ENCODE data around the gene SASS6. TPM values are rescaled to one million over a fixed set of nuclear protein-coding genes. Genes with fewer than 3 reads are reported as not detected.

The SASS6 gene
- polyA plus RNA-seq, 1 donor from 2014 or later = 6.4 TPM

GRCh38 chr1:100164216-100164615 is 31.5 kb upstream of the SASS6 start:
- H3F3A ChIP-seq (ENCODE audit: insufficient read depth, low read length, poor library complexity, severe bottlenecking) = no peaks in the 10 kb centered on the region
- no peak overlapping the region for H3K27ac ChIP-seq (ENCODE audit: low read length)
- no peak overlapping the region for H3K9ac ChIP-seq (ENCODE audit: low read length)
- H3K36me3 ChIP-seq (ENCODE audit: insufficient read depth, low read length) = no peaks in the 10 kb centered on the region
- no peaks in the 10 kb centered on the region for H3K79me2 ChIP-seq (replicated peaks; ENCODE audit: insufficient read depth, low read length)
- H2AFZ ChIP-seq (ENCODE audit: low read depth, low read length) = no peak overlapping the region
- no peak overlapping the region for H3K4me3 ChIP-seq (ENCODE audit: low read length)
- TF ChIP-seq EZH2 (IDR thresholded peaks at IDR 0.05; ENCODE audit: borderline replicate concordance, insufficient read depth, low read length, poor library complexity, severe bottlenecking) (no peak), POLR2AphosphoS5 (IDR thresholded peaks at IDR 0.05) (no peak), REST (IDR thresholded peaks at IDR 0.05; ENCODE audit: borderline replicate concordance) (no peak), MXI1 (conservative IDR thresholded peaks at IDR 0.05; ENCODE audit: poor library complexity, severe bottlenecking) (no peak), SMC3 (conservative IDR thresholded peaks at IDR 0.05; ENCODE audit: poor library complexity) (no peak), CTCF (IDR thresholded peaks at IDR 0.05; ENCODE audit: poor library complexity, severe bottlenecking) (no peak), RAD21 (conservative IDR thresholded peaks at IDR 0.05) (no peak), TAF1 (IDR thresholded peaks at IDR 0.05; ENCODE audit: low read depth) (no peak), EP300 (conservative IDR thresholded peaks at IDR 0.05; ENCODE audit: poor library complexity, severe bottlenecking) (no peak)
- H3K4me2 ChIP-seq (ENCODE audit: low read length) = no peak overlapping the region
- no peaks in the 10 kb centered on the region for H4K20me1 ChIP-seq (ENCODE audit: insufficient read depth)
- H3K27me3 ChIP-seq (ENCODE audit: insufficient read depth, low read depth, low read length) = no peaks in the 10 kb centered on the region
- no peaks in the 10 kb centered on the region for H3K9me3 ChIP-seq (ENCODE audit: low read length)
- H3K9me2 ChIP-seq (ENCODE audit: insufficient read depth, low read length) = no peaks in the 10 kb centered on the region

- no peaks in the 10 kb centered on the region for H4K20me1 ChIP-seq (ENCODE audit: insufficient read depth)
- no peaks in the 10 kb centered on the region for H3K27me3 ChIP-seq (ENCODE audit: insufficient read depth, low read depth, low read length)
- H3K4me2 ChIP-seq (ENCODE audit: low read length) = no peak overlapping the region
- H3K79me2 ChIP-seq (replicated peaks; ENCODE audit: insufficient read depth, low read length) = no peaks in the 10 kb centered on the region
- no peaks in the 10 kb centered on the region for H3K9me2 ChIP-seq (ENCODE audit: insufficient read depth, low read length)
- no peak overlapping the region for H3K9ac ChIP-seq (ENCODE audit: low read length)
- no peaks in the 10 kb centered on the region for H3F3A ChIP-seq (ENCODE audit: insufficient read depth, low read length, poor library complexity, severe bottlenecking)
- no peaks in the 10 kb centered on the region for H3K9me3 ChIP-seq (ENCODE audit: low read length)
- H3K27ac ChIP-seq (ENCODE audit: low read length) = no peak overlapping the region
- H3K4me3 ChIP-seq (ENCODE audit: low read length) = no peak overlapping the region
- H2AFZ ChIP-seq (ENCODE audit: low read depth, low read length) = no peak overlapping the region
- H3K36me3 ChIP-seq (ENCODE audit: insufficient read depth, low read length) = no peaks in the 10 kb centered on the region
- TF ChIP-seq POLR2AphosphoS5 (IDR thresholded peaks at IDR 0.05) (no peak), RAD21 (conservative IDR thresholded peaks at IDR 0.05) (no peak), TAF1 (IDR thresholded peaks at IDR 0.05; ENCODE audit: low read depth) (no peak)
Observed at GRCh38 chr1:100162881-100163280, 30.2 kb upstream of the SASS6 start.

- no peak overlapping the region for H3K27ac ChIP-seq (ENCODE audit: low read length)
- H4K20me1 ChIP-seq (ENCODE audit: insufficient read depth) = no peaks in the 10 kb centered on the region
- H3K9me3 ChIP-seq (ENCODE audit: low read length) = no peaks in the 10 kb centered on the region
- no peaks in the 10 kb centered on the region for H3K27me3 ChIP-seq (ENCODE audit: insufficient read depth, low read depth, low read length)
- no peaks in the 10 kb centered on the region for H3K9me2 ChIP-seq (ENCODE audit: insufficient read depth, low read length)
- no peaks in the 10 kb centered on the region for H3K79me2 ChIP-seq (replicated peaks; ENCODE audit: insufficient read depth, low read length)
- H3K4me2 ChIP-seq (ENCODE audit: low read length) = no peak overlapping the region
- no peaks in the 10 kb centered on the region for H3K36me3 ChIP-seq (ENCODE audit: insufficient read depth, low read length)
- no peak overlapping the region for H3K9ac ChIP-seq (ENCODE audit: low read length)
- no peak for TF ChIP-seq RAD21 (conservative IDR thresholded peaks at IDR 0.05)
- no peak for TF ChIP-seq REST (IDR thresholded peaks at IDR 0.05; ENCODE audit: borderline replicate concordance)
- no peak for TF ChIP-seq MXI1 (conservative IDR thresholded peaks at IDR 0.05; ENCODE audit: poor library complexity, severe bottlenecking)
- no peak overlapping the region for H3K4me3 ChIP-seq (ENCODE audit: low read length)
- H2AFZ ChIP-seq (ENCODE audit: low read depth, low read length) = no peak overlapping the region
- H3F3A ChIP-seq (ENCODE audit: insufficient read depth, low read length, poor library complexity, severe bottlenecking) = no peaks in the 10 kb centered on the region
Observed at GRCh38 chr1:100152271-100152670, 19.5 kb upstream of the SASS6 start.

Data from neural cell (in vitro differentiated cells).